NOMO-1 treated with dmso at 0.1 percent for 144 hours (cell line): ENCODE data around the gene DCLK1.
"Not testable (repeated sequence)": the region's sequence is repeated elsewhere in the genome, so short reads cannot be mapped to it uniquely, and the experiment has no call there.

Experiments
- DNase-seq: peaks from one replicate; lab custom pipeline; 2025; ENCODE audit not compliant: unreplicated experiment; lab: John Stamatoyannopoulos, UW

Gene DCLK1

GRCh38 chr13:35988648-35989081, 142.5 kb downstream of the DCLK1 start:
- no peak for DNase-seq

GRCh38 chr13:35987572-35988513, 143.3 kb downstream of the DCLK1 start:
- no peak for DNase-seq

GRCh38 chr13:35984776-35985453, 146.3 kb downstream of the DCLK1 start:
- no peak for DNase-seq

GRCh38 chr13:35984287-35984686, 146.9 kb downstream of the DCLK1 start:
- no peak for DNase-seq

GRCh38 chr13:35983703-35984102, 147.5 kb downstream of the DCLK1 start:
- DNase-seq, result not testable (repeated sequence)

- no peak for DNase-seq
Observed at GRCh38 chr13:35983206-35983605, 148.0 kb downstream of the DCLK1 start.

- no peak for DNase-seq
Observed at GRCh38 chr13:35979361-35979951, 151.7 kb downstream of the DCLK1 start.

- peak; percentile 42 for DNase-seq
Observed at GRCh38 chr13:35978607-35979316, 152.4 kb downstream of the DCLK1 start.

GRCh38 chr13:35977060-35977459, 154.1 kb downstream of the DCLK1 start:
- DNase-seq, result no peak

- DNase-seq, result no peak
Observed at GRCh38 chr13:35976126-35976525, 155.1 kb downstream of the DCLK1 start.

- DNase-seq, result not testable (repeated sequence)
Observed at GRCh38 chr13:35966951-35967350, 164.2 kb downstream of the DCLK1 start.

- DNase-seq, result no peak
Observed at GRCh38 chr13:35966024-35966423, 165.2 kb downstream of the DCLK1 start.

- DNase-seq, result no peak
Observed at GRCh38 chr13:35965226-35965927, 165.8 kb downstream of the DCLK1 start.

GRCh38 chr13:35964863-35965180, 166.4 kb downstream of the DCLK1 start:
- no peak for DNase-seq

GRCh38 chr13:35964011-35964862, 166.9 kb downstream of the DCLK1 start:
- no peak for DNase-seq

GRCh38 chr13:35961461-35962220, 169.5 kb downstream of the DCLK1 start:
- DNase-seq, result no peak

GRCh38 chr13:35961002-35961401, 170.2 kb downstream of the DCLK1 start:
- no peak for DNase-seq

GRCh38 chr13:35957996-35958395, 173.2 kb downstream of the DCLK1 start:
- DNase-seq, result no peak

- no peak for DNase-seq
Observed at GRCh38 chr13:35957241-35957731, 173.9 kb downstream of the DCLK1 start.
